ENCODE measurements around the gene MACROD2.

- no peak for TF ChIP-seq CTCF (IDR thresholded peaks at IDR 0.05)
- TF ChIP-seq POLR2A (IDR thresholded peaks at IDR 0.05), result no peak
Observed at GRCh38 chr20:16050366-16050765, 2055.1 kb downstream of the MACROD2 start.

All from ovary (tissue), 3 donors.